C4-2B (cell line): ENCODE data around the gene CACNA1H.
"Not testable (repeated sequence)": the region's sequence is repeated elsewhere in the genome, so short reads cannot be mapped to it uniquely, and the experiment has no call there.

Experiments
- ZFX ChIP-seq: fragments of 450-650 bp; IDR thresholded peaks from 2 replicates; pipeline ENCODE4 v1.6.1; 2017
- TF ChIP-seq, protein P1 (sequence below): fragments of 450-650 bp; conservative IDR thresholded peaks from 2 replicates; pipeline ENCODE4 v1.5.1; 2017; ENCODE audit warnings: mild to moderate bottlenecking

DNA sequence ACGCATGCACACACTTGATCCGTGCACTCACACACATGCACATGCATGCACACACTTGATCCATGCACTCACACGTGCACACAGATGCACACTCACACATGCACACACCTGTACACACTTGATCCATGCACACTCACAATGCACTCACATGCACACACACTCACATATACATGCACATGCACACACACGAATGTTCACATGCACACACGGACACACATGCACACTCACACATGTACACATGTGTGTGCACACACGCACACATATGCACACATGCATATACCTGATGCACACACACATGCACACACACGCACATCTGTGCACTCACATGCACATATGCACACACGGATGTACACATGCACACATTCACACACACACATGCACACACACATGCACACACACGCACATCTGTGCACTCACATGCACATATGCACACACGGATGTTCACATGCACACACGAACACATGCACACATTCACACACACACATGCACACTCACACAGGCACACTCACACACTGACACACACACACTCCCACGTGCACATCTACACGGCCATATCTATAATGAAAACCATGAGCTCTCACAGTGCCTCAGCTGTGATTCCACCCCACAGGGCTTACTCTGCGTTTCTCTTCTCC lies 95.1 kb downstream of the CACNA1H start:
- TF ChIP-seq, protein P1, sequence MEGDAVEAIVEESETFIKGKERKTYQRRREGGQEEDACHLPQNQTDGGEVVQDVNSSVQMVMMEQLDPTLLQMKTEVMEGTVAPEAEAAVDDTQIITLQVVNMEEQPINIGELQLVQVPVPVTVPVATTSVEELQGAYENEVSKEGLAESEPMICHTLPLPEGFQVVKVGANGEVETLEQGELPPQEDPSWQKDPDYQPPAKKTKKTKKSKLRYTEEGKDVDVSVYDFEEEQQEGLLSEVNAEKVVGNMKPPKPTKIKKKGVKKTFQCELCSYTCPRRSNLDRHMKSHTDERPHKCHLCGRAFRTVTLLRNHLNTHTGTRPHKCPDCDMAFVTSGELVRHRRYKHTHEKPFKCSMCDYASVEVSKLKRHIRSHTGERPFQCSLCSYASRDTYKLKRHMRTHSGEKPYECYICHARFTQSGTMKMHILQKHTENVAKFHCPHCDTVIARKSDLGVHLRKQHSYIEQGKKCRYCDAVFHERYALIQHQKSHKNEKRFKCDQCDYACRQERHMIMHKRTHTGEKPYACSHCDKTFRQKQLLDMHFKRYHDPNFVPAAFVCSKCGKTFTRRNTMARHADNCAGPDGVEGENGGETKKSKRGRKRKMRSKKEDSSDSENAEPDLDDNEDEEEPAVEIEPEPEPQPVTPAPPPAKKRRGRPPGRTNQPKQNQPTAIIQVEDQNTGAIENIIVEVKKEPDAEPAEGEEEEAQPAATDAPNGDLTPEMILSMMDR = not testable (repeated sequence)
- not testable (repeated sequence) for TF ChIP-seq ZFX
